ENCODE measurements around the gene OR2M3.
"Not testable (repeated sequence)": the region's sequence is repeated elsewhere in the genome, so short reads cannot be mapped to it uniquely, and the experiment has no call there.

OR2M3 gene

GRCh38 chr1:248196965-248197364 is at the start of gene OR2M3:
TSS of gene OR2M3 (plus strand) at chr1:248197265. CDS start at chr1:248203068, 5,803 bp downstream.
- no peak for DNase-seq

DNA sequence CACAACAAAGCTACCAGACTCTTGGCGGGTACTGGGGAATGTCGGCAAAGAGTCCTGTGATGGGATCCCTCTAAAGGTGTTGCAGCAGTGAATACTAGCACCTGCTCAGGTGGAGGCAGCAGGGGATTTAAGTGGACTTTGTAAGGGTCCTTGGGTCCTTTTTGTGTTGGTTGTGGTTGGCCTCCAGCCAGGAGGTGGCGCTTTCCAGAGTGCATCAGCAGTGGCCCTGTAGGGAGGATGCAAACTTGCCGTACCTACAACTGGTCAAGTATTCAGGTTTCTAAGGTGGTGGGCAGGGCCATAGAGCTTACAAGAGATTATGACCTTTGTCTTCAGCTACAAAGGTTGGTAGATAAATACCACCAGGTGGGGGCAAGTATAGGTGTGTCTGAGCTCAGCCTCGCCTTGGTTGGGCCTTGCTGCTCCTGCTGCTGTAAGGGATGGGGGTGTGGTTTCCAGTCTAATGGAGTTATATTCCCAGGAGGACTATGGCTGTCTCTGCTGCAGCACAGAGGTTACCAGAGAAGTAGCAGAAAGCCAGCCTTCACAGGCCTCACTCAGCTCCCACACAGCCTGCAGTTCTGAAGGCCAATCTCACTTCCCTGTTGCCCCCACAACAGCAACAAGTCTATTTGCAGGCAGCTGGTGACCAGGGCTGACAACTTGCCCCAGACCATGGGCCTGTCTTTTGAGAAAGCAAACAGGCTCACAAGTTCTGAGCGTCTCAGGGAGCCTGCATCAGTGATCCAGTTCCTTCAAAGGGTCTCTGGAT is 44.8 kb upstream of the OR2M3 start:
- DNase-seq, result no peak

GRCh38 chr1:248155927-248156326 is 41.1 kb upstream of the OR2M3 start:
- no peak for DNase-seq

- DNase-seq, result no peak
Measured at GRCh38 chr1:248158758-248159157, 38.3 kb upstream of the OR2M3 start.

GRCh38 chr1:248164031-248164430 is 33.0 kb upstream of the OR2M3 start:
- no peak for DNase-seq

- no peak for DNase-seq
Measured at GRCh38 chr1:248165186-248165585, 31.9 kb upstream of the OR2M3 start.

DNA sequence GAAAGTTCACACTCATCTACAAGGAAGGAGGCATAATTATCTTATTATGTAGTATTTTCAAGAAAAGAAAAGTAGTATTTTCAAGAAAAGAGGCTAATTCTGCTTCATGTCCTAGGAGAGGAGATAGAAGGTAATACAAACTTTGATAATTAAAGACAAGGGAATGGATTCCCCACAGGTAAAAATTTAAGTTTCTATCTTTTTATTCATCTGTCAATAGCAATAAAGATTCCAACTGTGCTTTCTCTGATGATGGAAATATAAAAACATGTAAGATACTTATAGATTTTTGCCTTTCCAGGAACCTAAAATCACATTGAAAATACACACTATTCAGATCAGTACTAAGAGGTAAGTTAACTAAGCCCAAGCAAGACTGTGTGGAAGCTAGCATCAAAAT is 22.5 kb upstream of the OR2M3 start, which contains the start of gene OR2M2:
TSS of gene OR2M2 (plus strand) at position 301 of the 400 bp plus-strand sequence. CDS start 5,165 bp downstream, outside the sequence.
- DNase-seq, result no peak

- DNase-seq, result no peak
Measured at GRCh38 chr1:248183996-248184395, 13.1 kb upstream of the OR2M3 start.

GRCh38 chr1:248187363-248187762 is 9.7 kb upstream of the OR2M3 start:
- no peak for DNase-seq

GRCh38 chr1:248189026-248189425 is 8.0 kb upstream of the OR2M3 start:
- no peak for DNase-seq

DNA sequence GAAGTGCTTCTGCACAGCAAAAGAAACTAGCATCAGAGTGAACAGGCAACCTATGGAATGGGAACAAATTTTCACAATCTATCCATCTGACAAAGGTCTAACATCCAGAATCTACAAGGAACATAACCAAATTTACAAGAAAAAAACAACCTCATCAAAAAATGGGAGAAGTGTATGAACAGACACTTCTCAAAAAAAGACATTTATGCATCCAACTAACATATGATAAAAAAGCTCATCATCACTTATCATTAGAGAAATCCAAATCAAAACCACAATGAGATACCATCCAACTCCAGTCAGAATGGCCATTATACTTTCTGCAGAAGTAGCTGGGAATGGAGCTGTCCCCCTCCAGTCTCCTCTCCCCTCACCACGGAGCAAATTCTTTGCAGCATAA is 2.9 kb upstream of the OR2M3 start:
- no peak for DNase-seq

GRCh38 chr1:248215880-248216279 is 18.8 kb downstream of the OR2M3 start:
- no peak for DNase-seq

DNA sequence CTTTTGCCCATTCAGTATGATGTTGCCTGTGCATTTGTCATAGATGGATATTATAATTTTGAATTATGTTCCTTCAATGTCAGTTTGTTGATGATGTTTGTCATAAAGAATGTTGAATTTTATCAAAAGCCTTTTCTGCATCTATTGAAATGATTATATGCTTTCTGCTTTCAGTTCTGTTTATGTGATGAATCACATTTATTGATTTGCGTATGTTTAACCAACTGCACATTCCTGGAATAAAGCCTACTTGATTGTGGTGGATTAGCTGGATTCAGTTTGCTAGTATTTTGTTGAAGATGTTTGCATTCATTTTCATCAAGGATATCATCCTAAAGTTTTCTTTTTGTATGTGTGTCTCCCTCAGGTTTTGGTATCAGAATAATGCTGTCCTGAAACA is 28.5 kb downstream of the OR2M3 start:
- no peak for DNase-seq

DNA sequence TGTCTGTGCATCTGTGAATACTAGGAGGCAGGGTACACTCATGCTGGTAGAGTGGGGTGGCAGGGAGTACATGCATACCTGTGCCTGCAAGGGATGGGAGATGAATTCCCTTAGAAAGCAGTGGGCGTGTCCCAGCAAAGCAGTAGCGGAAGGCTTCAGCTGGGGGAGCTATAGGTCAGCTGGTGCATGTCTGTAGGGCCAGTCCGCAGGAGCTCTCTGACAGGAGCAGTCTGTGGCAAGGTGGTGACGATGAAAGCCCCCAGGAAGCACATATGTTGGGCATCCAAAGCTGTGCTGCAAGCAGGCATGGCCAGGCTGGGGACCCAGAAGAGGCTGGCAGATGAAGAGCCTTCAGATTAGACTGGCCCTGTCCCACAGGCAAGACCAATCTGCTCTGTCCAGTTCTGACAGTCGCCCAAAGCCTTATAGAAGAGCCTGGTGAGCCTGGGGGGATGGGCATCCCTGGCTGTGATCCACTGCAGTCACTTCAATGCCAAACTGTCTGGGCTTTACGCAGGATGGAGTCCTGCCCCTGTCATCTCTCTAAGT is 32.4 kb downstream of the OR2M3 start:
- no peak for DNase-seq

GRCh38 chr1:248231117-248231516 is 34.1 kb downstream of the OR2M3 start, which contains the start of gene OR2M4:
TSS of gene OR2M4 (plus strand) at chr1:248231417. CDS start at chr1:248238929, 7,512 bp downstream.
- no peak for DNase-seq

DNA sequence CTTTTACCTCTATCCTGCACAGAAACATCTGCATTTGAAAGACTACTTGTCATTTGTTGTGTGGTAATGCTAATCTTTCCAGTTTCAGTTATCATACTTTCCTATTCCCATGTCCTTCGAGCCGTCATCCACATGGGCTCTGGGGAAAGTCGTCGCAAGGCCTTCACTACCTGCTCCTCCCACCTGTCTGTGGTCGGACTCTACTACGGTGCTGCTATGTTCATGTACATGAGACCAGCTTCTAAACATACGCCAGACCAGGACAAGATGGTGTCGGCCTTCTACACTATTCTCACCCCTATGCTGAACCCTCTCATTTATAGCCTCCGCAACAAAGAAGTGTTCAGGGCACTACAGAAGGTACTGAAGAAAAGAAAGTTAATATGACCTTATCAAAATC is 42.4 kb downstream of the OR2M3 start:
- no peak for DNase-seq

GRCh38 chr1:248243204-248243603 is 46.1 kb downstream of the OR2M3 start:
- no peak for DNase-seq

DNA sequence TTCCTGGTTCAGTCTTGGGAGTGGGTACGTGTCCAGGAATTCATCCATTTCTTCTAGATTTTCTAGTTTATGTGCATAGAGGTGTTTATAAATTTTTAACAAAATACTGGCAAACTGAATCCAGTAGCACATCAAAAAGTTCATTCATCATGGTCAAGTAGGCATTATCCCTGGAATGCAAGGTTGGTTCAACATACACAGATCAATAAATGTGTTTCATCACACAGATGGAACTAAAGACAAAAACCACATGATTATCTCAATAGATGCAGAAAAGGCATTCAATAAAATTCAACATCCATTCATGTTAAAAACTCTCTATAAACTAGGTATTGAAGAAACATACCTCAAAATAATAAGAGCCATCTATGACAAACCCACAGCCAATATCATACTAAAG is 62.2 kb downstream of the OR2M3 start:
- not testable (repeated sequence) for DNase-seq

All from activated CD4-positive, alpha-beta T cell treated with anti-CD3 and anti-CD28 coated beads, Interleukin-2, amount 50 U/mL, for 1 hour (primary cell).